HepG2 (cell line): ENCODE results near the gene METAP2. TPM values are rescaled to one million over a fixed set of nuclear protein-coding genes. Genes with fewer than 3 reads are reported as not detected.
"Not testable (repeated sequence)": the region's sequence is repeated elsewhere in the genome, so short reads cannot be mapped to it uniquely, and the experiment has no call there.

Experiments used
- ARID5B ChIP-seq: IDR thresholded peaks from 2 replicates; pipeline ENCODE4 v1.4.0; 2020; ENCODE audit warnings: mild to moderate bottlenecking, missing genetic modification reagents
- GATAD2A ChIP-seq: IDR thresholded peaks from 2 replicates; pipeline ENCODE4 v1.6.1; 2016
- JUNB ChIP-seq: sonication (generic); formaldehyde crosslinking; IDR thresholded peaks from 2 replicates; pipeline ENCODE4 v1.8.0; 2022; ENCODE audit warnings: missing genetic modification reagents, mild to moderate bottlenecking, borderline replicate concordance
- NFYB ChIP-seq: sonication (generic); formaldehyde crosslinking; IDR thresholded peaks from 2 replicates; pipeline ENCODE4 v1.4.0; 2020; ENCODE audit warnings: missing genetic modification reagents
- PAXIP1 ChIP-seq: sonication (generic); formaldehyde crosslinking; conservative IDR thresholded peaks from 2 replicates; pipeline ENCODE4 v1.4.0; 2020; ENCODE audit warnings: mild to moderate bottlenecking, missing genetic modification reagents, moderate library complexity
- PHF21A ChIP-seq: sonication (generic); formaldehyde crosslinking; IDR thresholded peaks from 2 replicates; pipeline ENCODE4 v1.5.0; 2020; ENCODE audit warnings: mild to moderate bottlenecking, missing genetic modification reagents
- POGZ ChIP-seq: sonication (generic); formaldehyde crosslinking; IDR thresholded peaks from 2 replicates; pipeline ENCODE4 v1.4.0; 2020; ENCODE audit warnings: mild to moderate bottlenecking, missing genetic modification reagents
- SALL2 ChIP-seq: sonication (generic); formaldehyde crosslinking; IDR thresholded peaks from 2 replicates; pipeline ENCODE4 v1.8.1; 2023; ENCODE audit warnings: mild to moderate bottlenecking, missing genetic modification reagents, inconsistent platforms
- SAP130 ChIP-seq: IDR thresholded peaks from 2 replicates; pipeline ENCODE4 v1.6.1; 2016; ENCODE audit warnings: low read depth
- SOX6 ChIP-seq, 2 experiments: fragments of 450-650 bp in 1 of 2; sonication (generic) in 1 of 2; formaldehyde crosslinking in 1 of 2; IDR thresholded peaks; 2 replicates each; pipeline versions ENCODE4 v1.4.0 to v1.6.1; 2017 to 2020; ENCODE audit warnings: antibody characterized with exemption in 1 of 2, mild to moderate bottlenecking in 1 of 2, missing genetic modification reagents in 1 of 2
- ZFX ChIP-seq: sonication (generic); formaldehyde crosslinking; IDR thresholded peaks from 2 replicates; pipeline ENCODE4 v1.4.0; 2020; ENCODE audit warnings: mild to moderate bottlenecking, low read depth, missing genetic modification reagents, moderate library complexity
- ZFY ChIP-seq: sonication (generic); formaldehyde crosslinking; IDR thresholded peaks from 2 replicates; pipeline ENCODE4 v1.4.0; 2020; ENCODE audit warnings: missing genetic modification reagents
- ZNF644 ChIP-seq: IDR thresholded peaks from 2 replicates; pipeline ENCODE4 v1.6.1; 2016; ENCODE audit warnings: low read depth
- ZNF687 ChIP-seq: sonication (generic); formaldehyde crosslinking; IDR thresholded peaks from 2 replicates; pipeline ENCODE4 v1.5.1; 2020; ENCODE audit warnings: mild to moderate bottlenecking, missing genetic modification reagents, moderate library complexity
- ZNF740 ChIP-seq: sonication (generic); formaldehyde crosslinking; IDR thresholded peaks from 2 replicates; pipeline ENCODE4 v1.4.0; 2020; ENCODE audit warnings: missing genetic modification reagents
- polyA plus RNA-seq, 8 experiments: library from polyadenylated mRNA; depleted of rRNA in 3 of 8; stranded (reverse) in 7 of 8; unstranded in 1 of 8; fragments of >200 nt; fragmentation: Illumina TruSeq in 4 of 8; extraction: Trizol in 4 of 8; gene quantifications; 2 replicates each; pipeline versions ENCODE4 v1.2.1 to v1.2.3, GENCODE V29; 2011 to 2016; ENCODE audit warnings: low read depth in 4 of 8, missing spikeins in 1 of 8, mixed read lengths in 1 of 8; ENCODE audit not compliant: insufficient read depth in 1 of 8
- total RNA-seq, 5 experiments: library from RNA; depleted of rRNA; stranded (reverse); fragments of >200 nt; fragmentation: Illumina TruSeq; extraction: Trizol; gene quantifications; 2 replicates each; pipeline ENCODE4 v1.2.3, GENCODE V29; 2016; ENCODE audit warnings: low read depth in 1 of 5

The METAP2 gene
- total and polyA plus RNA-seq, 2 of the 13 experiments (the other 11 are each of a cell fraction or from before 2014, with no cell fraction given) = 67.8 to 131 TPM

DNA sequence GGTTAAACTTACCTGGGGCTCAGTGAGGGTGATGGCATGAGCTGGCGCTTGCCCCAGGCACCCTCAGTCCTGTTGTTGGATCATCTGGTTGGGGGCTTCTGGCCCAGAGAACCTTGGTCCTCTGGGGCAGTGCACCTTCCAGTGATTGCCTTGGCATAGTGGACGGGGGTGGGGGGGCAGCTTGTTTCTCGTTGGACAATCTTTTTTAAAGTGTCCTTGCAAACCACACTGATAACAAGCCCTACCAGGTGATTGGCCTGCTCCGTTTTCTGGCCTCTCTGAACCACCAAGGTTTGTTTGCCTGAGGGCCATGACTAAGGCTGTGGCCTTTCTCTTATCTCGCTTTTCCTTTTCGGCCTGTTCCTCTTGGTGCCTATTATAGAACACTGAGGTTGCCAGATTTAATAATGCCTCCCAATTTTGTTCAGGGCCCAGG is 19.2 kb upstream of the METAP2 start (continued):
- TF ChIP-seq ZNF644 (CRISPR knock-in tag) = peak; percentile 65; the same call in 1 of the 2 replicates
- peak; percentile 81; the same call in 1 of the 2 replicates for TF ChIP-seq ZNF740 (CRISPR knock-in tag)
- not testable (repeated sequence) for TF ChIP-seq SOX6 (IDR thresholded peaks at IDR 0.05)
- peak; percentile 42; the same call in 1 of the 2 replicates for TF ChIP-seq SOX6 (CRISPR knock-in tag; IDR thresholded peaks at IDR 0.05)
- TF ChIP-seq ZNF687 (CRISPR knock-in tag) = peak; percentile 19; the same call in 1 of the 2 replicates
- TF ChIP-seq SALL2 (CRISPR knock-in tag) = peak; percentile 38; the same call in 1 of the 2 replicates
- peak; percentile 32; the same call in 1 of the 2 replicates for TF ChIP-seq GATAD2A (CRISPR knock-in tag)
- 0 out of 2 replicates have a peak, but pooled peaks have one; percentile 12 for TF ChIP-seq SAP130
- TF ChIP-seq PAXIP1 (CRISPR knock-in tag) = peak; percentile 38; the same call in 1 of the 2 replicates
- 0 out of 2 replicates have a peak, but pooled peaks have one; percentile 30 for TF ChIP-seq ARID5B
- peak; percentile 72; the same call in 1 of the 2 replicates for TF ChIP-seq PHF21A
- peak; percentile 58; the same call in 1 of the 2 replicates for TF ChIP-seq NFYB (CRISPR knock-in tag)
- peak; percentile 39; the same call in 1 of the 2 replicates for TF ChIP-seq ZFX (CRISPR knock-in tag)
- peak; percentile 33; the same call in 1 of the 2 replicates for TF ChIP-seq JUNB (CRISPR knock-in tag)
- 0 out of 2 replicates have a peak, but pooled peaks have one; percentile 37 for TF ChIP-seq ZFY (CRISPR knock-in tag)
- peak; percentile 43; the same call in 1 of the 2 replicates for TF ChIP-seq POGZ (CRISPR knock-in tag)
- TF ChIP-seq, all 625 proteins: peak for 22; not testable (repeated sequence) for 603
